KOPT-K1 (cell line): ENCODE data around the gene GTSF1L.

Experiments used
- H3K27ac ChIP-seq: fragments of 200-600 bp; sonication (generic); 2 replicates; pipeline ENCODE4 v1.5.1; 2016; ENCODE audit warnings: antibody characterized with exemption, mild to moderate bottlenecking, low read depth, low read length; ENCODE audit not compliant: poor library complexity, severe bottlenecking
- H3K36me3 ChIP-seq: fragments of 200-600 bp; sonication (generic); 2 replicates; pipeline ENCODE4 v1.5.1; 2017; ENCODE audit warnings: antibody characterized with exemption, mild to moderate bottlenecking, low read length, moderate library complexity; ENCODE audit not compliant: insufficient read depth
- H3K9me3 ChIP-seq: fragments of 200-600 bp; sonication (generic); 2 replicates; pipeline ENCODE4 v1.5.1; 2017; ENCODE audit warnings: antibody characterized with exemption, low read length, mild to moderate bottlenecking; ENCODE audit not compliant: insufficient read depth, poor library complexity, severe bottlenecking

Gene GTSF1L

DNA sequence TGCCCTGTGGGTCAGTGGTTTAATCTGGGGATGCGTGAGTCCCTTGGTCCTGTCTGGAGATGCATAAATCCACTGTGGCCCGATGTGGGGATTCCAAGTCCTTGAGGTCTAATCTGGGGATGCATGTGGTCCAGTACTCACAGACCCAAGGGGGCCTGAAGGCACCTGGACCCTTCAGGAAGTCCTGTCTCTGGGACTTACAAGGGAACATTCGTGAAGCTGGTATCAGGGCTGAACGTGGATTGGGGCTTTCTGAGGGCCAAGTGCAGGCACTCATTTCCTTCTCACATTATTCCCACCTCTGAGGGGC, 25.2 kb upstream of the GTSF1L start:
- Histone ChIP-seq H3K36me3 (no peaks in the 10 kb centered on the region), H3K27ac (no peak overlapping the region), H3K9me3 (no peaks in the 10 kb centered on the region)

DNA sequence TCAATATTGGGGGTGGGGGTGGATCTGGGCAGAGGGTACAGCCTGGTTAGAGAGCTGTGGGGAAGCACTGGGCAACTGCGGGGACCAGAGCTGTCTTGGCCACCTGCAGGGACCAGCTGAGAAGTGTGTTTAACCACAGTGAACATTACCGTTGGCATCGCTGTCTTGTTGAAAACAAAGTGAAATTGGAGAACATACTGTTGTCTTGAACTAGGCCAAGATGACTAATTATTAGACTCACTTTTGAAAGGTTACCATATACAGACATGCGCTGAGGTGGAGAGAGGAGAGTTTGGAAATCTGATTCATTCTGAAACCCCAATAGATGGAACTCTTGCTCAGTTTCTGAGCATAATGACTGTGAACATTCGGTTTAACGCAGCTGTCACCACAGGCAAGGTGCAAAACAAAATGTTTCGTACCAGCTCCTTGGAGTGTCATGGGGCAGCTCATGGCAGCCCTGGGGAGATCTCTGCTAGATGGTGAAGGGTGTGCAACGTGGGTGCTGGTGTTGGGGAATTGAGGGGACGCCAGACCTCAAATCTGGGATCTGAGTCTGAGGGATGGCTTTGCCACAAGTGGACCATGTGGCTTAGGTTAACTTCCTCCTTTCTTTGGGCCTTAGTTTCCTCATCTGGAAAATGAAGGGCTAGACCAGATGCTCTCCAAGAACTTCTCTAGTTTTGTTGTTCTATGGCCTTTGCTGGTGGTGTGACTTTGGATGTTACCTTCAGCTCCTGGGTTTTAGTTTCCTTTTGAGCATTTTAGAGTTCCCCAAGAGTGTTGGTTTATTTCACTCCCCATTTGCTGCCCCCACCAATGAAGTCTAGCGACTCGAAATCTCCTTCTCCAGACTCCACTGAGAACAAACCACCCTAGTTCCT, 24.6 kb upstream of the GTSF1L start:
- Histone ChIP-seq H3K36me3 (no peaks in the 10 kb centered on the region), H3K9me3 (no peaks in the 10 kb centered on the region), H3K27ac (no peak overlapping the region)

DNA sequence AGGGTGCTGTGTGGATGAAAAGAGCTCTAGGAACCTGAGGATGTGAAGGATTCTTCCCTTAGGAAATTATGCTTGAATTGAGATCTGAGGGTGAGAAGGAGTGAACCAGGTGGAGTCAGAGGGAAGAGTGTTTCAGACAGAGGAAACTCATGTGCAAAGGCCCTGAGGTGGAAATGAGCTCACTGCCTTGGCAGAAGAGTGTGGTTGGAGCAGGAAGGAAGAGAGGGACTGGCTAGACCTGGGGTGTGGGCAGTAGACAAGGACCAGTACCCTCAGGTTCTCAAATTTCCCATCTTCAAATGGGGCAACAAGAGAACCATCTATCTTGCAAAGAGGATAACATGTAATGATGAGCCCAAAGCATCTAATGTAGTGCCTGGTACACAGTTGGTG, 24.0 kb upstream of the GTSF1L start:
- no peak overlapping the region for H3K27ac ChIP-seq

DNA sequence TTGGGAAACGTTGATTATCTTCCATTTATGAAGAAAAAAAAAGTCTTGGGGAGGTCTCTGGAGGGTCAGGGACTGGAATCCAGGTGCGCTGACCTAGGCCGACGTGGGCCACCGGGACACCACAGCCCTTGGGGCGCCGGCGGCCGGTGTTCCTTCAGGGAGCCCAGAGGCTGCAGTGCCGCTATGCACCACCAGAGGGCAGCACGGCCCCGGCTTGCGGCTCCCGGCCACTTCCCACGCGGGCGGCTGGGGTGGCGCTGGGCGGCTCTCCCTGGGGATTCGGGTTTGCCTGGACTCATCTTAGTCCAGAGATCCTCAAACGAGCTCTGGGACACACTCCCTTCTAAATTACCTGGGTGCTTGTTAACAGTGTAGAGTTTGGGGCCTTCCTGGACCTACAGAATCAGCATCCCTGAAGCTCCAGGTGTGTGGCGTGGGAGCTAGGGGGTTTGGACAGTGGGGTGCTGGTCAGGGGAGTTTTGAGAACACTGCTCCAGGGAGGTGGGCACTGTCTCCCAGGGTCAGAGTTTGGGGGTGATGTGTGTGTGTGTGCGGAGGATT, 23.0 kb upstream of the GTSF1L start:
- Histone ChIP-seq H3K36me3 (no peaks in the 10 kb centered on the region), H3K27ac (no peak overlapping the region), H3K9me3 (no peaks in the 10 kb centered on the region)

More for the DNA sequence above, 24.0 kb upstream of the GTSF1L start:
- no peaks in the 10 kb centered on the region for H3K9me3 ChIP-seq
- no peaks in the 10 kb centered on the region for H3K36me3 ChIP-seq

DNA sequence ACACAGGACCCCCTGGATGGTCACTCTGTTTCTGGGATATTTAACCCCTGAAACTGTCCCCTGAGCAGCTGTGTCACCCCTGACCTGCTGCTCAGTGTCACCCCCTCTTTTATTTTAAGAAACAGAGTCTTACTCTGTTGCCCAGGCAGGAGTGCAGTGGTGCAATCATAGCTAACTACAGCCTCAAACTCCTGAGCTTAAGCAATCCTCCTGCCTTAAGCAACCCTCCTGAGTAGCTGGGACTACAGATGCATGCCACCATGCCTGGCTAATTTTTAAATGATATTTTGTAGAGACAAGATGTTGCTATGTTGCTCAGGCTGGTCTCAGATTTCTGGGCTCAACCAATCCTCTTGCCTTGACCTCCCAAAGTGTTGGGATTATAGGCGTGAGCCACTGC, 21.5 kb upstream of the GTSF1L start:
- Histone ChIP-seq H3K9me3 (no peaks in the 10 kb centered on the region), H3K36me3 (no peaks in the 10 kb centered on the region), H3K27ac (no peak overlapping the region)

DNA sequence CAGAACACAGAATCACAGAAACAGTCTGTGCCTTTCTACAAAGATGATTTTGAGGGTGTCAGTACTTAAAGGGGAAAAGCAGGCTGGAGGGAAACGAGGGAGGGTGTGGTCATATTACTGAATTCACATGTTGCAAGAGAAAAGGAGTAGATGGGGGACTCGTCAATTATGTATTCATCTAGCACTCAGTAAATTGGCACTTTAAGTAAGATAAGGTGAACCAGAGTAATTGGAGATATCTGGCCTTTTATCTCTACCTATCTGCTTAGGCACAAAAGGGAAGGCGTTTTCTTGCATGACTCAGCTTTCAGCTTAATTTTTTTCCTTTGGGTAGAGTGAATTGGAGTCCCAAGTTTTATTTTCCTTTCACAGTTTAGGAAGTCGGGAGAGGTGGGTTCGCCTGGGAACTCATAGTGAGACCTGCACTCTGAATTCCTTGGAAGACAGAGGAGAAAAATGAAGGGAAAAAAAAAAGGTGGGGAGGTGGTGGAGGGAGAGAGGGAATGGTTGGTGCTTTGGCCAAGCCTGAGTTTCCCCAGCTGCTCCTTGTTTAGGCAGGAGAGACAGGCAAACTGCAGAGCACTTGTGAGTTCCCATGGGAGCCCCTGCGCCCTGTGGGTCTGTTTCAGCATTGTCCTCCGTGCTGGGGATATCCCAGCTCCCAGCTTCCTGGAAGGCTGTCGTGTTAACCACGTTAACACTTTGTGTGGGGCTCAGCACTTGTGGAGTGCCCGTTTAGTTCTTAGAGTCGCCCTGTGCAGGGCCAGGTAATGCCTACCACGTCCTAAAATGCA, 19.7 kb upstream of the GTSF1L start:
- Histone ChIP-seq H3K9me3 (no peaks in the 10 kb centered on the region), H3K36me3 (no peaks in the 10 kb centered on the region), H3K27ac (no peak overlapping the region)

DNA sequence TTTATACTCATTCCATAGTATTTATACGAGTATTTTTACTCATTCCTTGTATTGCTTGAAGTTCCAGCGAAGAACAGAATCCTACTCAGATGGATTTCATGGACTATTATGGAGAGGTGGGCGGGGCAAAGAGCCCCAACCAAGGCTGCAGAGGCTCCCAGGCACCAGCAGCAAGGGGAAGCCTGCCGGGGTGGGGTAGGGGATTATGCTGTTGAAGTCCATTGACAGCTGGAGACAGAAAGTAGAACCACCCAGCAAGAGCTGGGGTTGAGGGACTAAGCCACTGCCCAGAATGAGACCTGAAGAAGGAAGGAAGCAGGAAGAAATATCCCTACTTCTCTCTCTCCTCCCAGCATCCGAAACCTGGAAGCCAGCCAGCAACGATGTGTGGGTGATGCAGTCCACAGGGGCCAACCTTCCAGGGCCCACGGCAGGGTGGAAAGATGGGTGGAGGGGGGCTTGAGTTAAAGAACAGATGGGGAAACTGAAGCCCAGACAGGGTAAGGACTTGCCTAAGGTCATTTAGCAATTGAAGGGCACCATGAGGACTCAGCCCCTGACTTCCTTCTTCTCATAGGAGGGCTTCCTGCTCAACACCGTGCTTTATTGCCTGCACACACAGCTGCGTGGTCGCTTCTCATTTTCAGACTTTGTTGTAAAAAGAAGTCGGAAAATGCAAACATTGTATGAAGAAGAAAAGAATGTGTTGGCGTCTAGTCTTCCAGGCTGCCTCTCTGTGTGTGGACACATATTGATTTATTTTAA, 18.3 kb upstream of the GTSF1L start:
- Histone ChIP-seq H3K9me3 (no peaks in the 10 kb centered on the region), H3K27ac (no peak overlapping the region), H3K36me3 (no peaks in the 10 kb centered on the region)

DNA sequence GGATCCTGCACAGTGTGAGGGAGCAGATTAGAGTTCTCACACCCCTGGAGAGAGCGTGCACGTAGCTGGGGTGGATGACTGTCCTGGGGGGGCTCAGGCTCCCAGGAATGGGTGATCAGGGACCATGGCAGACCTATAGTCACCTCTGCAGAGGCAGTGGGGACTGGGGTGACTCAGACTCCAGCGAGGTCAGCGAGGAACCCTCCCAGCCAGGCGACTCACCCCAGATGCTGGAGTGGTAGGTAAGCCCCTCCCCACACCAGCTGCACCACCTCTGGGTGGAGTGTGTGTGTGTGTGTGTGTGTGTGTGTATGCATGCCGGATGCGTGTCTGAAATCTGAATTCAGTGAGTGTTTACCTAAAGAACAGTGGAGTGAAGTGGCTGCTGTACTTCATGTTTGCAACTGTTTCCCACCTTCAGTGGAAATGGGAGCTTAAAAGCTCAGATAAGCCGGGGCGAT, 17.4 kb upstream of the GTSF1L start:
- H3K27ac ChIP-seq: no peak overlapping the region

DNA sequence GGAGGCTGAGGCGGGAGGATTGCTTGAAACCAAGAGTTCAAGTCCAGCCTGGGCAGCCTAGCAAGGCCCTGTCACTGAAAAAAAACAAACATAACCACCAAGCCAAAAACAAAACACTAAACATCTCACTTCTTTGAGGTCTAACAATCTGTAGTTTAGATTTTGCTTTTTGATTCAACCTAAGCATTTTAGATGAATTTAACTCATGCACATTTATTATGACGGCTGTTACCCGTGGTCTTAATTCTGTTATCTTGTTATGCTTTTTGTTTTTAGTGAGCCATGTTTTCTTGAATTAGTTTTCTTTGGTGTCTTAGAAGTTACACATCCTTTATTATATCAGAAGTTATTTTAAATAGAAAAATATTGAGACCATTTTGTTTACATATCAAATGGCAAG, 13.8 kb upstream of the GTSF1L start:
- no peaks in the 10 kb centered on the region for H3K36me3 ChIP-seq
- H3K27ac ChIP-seq: no peak overlapping the region
- no peaks in the 10 kb centered on the region for H3K9me3 ChIP-seq

More for the DNA sequence above, 17.4 kb upstream of the GTSF1L start:
- Histone ChIP-seq H3K36me3 (no peaks in the 10 kb centered on the region), H3K9me3 (no peaks in the 10 kb centered on the region)

DNA sequence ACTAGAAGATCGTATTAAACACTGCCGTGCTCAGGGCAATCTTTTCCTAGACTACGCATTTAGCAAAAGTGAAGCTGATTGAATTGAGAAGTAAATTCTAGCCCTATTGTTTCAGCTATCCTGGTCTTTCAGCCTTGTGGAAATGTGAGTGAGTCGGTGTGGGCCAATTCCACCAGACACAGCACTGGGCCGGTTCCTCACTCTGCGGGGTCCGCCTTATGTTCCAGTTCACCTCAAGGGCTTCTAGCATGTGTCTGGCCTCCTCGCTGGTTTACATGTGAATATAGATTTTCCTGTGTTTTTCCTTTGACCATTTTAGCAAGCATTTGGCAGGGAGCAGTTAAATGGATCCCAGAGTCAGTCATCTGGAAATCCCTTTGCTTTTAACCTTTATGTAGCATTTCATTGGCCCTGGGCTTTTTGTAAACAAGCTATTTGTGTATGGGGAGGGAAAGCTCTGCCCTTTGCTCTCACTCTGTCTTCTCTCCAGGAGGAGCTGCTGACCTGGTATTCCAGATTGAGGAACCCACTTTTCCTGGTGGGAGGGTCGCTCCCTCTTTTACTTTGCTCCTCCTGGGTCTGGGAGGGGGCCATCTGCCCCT, 12.4 kb upstream of the GTSF1L start:
- Histone ChIP-seq H3K36me3 (no peaks in the 10 kb centered on the region), H3K9me3 (no peaks in the 10 kb centered on the region), H3K27ac (no peak overlapping the region)

DNA sequence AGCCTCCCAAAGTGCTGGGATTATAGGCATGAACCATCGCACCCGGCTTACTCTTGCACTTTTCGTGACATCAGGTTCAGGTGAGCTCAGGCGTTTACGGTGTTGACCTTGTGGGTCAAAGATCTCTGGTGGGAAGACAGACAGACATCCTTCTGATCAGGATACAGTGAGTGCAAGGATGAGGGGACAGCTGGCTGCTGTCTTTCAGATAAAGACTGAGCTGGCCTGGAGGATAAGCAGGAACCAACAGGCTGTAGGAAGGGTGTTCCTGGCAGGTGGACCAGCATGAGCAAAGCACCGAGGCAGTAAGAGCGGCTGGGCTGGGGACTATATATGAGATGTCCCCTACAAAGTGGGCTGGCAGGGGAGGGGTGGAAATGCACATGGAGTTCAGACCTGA, 11.1 kb upstream of the GTSF1L start:
- Histone ChIP-seq H3K9me3 (no peaks in the 10 kb centered on the region), H3K36me3 (no peaks in the 10 kb centered on the region), H3K27ac (no peak overlapping the region)

DNA sequence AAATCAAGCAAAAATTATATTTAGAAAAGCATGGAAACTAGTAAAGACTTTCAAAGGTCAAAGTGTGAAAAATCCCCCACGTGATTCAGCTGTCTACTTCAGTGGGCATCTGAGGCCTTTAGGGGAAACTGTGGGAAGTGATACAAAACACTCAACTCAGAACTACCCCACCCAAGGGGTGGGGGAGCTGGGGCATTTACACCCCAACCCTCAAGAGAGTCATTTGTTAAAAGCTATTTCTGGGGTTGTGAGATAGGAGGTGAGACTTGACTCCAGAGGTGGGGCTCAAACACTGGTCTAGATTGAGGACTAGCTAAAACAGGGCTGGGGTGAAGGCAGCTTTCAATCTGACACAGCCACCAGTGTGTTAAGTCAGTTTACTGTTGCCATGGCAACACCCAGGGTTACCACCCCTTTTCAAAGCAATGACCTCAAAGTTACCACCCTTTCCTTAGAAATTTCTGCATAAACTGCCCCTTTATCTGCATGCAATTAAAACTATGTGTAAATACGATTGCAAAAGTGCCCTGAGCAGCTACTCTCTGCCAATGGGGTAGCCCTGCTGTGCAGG, 9.9 kb upstream of the GTSF1L start:
- Histone ChIP-seq H3K27ac (no peak overlapping the region), H3K36me3 (no peaks in the 10 kb centered on the region), H3K9me3 (no peaks in the 10 kb centered on the region)

DNA sequence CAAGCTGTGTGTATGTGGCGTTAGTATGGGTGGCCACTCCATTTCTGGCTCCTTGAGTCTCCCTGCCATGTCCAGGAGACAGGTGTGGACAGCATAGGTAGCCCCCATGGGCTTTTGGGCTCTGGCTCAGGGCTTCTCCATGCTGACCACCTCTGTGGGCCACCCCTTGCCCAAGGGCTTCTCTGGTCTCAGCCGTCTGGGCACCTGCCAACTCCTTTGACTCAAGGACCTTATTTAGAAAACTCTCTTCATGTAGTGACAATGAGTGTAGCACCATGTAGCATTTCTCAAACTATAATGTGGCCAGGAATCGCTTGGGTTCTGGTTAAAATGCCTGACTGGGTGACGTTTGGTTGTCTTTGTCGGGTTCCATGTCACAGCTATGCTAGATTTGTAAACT, 5.1 kb upstream of the GTSF1L start:
- Histone ChIP-seq H3K9me3 (no peaks in the 10 kb centered on the region), H3K36me3 (no peaks in the 10 kb centered on the region), H3K27ac (no peak overlapping the region)

DNA sequence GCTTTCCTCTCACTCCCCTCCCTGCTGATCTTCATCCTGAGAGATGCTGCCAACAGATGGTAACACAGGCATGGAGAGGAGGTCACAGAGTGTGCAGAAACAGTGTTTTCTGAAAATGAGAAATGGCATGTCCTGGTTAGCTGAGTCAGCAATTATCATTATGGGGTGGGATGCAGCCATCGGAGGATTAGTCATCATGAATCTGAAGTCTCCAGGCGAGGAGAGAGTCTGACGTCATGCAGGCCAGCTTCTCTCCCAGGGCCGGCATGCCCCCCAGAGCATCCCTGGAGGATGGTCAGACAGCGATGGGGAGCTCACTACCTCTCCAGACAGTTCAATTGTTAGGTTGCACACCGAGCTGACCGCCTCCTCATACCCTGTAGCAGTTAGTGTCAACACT, 4.7 kb upstream of the GTSF1L start:
- H3K9me3 ChIP-seq: no peaks in the 10 kb centered on the region
- no peak overlapping the region for H3K27ac ChIP-seq
- no peaks in the 10 kb centered on the region for H3K36me3 ChIP-seq
